Fibroblast of villous mesenchyme (primary cell): ENCODE data around the gene TST. TPM values are rescaled to one million over a fixed set of nuclear protein-coding genes. Genes with fewer than 3 reads are reported as not detected.

Experiments
- DNase-seq: peaks from one replicate; pipeline ENCODE4 v3.0.0-alpha.2; 2010; ENCODE audit warnings: low read depth
- H3K4me3 ChIP-seq: 2 replicates; pipeline ENCODE4 v1.5.1; 2011; ENCODE audit warnings: low read depth, mild to moderate bottlenecking, low read length
- CTCF ChIP-seq: IDR thresholded peaks from 2 replicates; pipeline ENCODE4 v1.5.1; 2012; ENCODE audit warnings: low read depth, mild to moderate bottlenecking, low read length; ENCODE audit not compliant: insufficient read depth
- total RNA-seq: library from RNA; depleted of rRNA; stranded (reverse); fragments of >200 nt; gene quantifications from 2 replicates; pipeline ENCODE4 v1.2.3, GENCODE V29; 2012

TST gene
- 45.4 and 54.4 TPM in 2 replicates for total RNA-seq

- DNase-seq: peak; percentile 76
- peak within 1 kb of the TSS; percentile 86 for H3K4me3 ChIP-seq
- no peak for TF ChIP-seq CTCF
Measured at GRCh38 chr22:37019309-37020191, at the start of gene TST, which contains the start of gene MPST. Gene TST (minus strand): TSS chr22:37019447. CDS start chr22:37018732, 715 bp downstream. Gene MPST (plus strand): TSS chr22:37019742. CDS start chr22:37019837, 95 bp downstream.

- DNase-seq: no peak
- TF ChIP-seq CTCF: no peak
Measured at GRCh38 chr22:37068859-37069258, 49.6 kb upstream of the TST start.

GRCh38 chr22:37067428-37067827 is 48.2 kb upstream of the TST start:
- TF ChIP-seq CTCF: no peak
- no peak overlapping the region for H3K4me3 ChIP-seq
- DNase-seq: no peak

More at GRCh38 chr22:37068859-37069258, 49.6 kb upstream of the TST start:
- H3K4me3 ChIP-seq: no peak overlapping the region

- no peak for DNase-seq
- no peak overlapping the region for H3K4me3 ChIP-seq
- TF ChIP-seq CTCF: no peak
Measured at GRCh38 chr22:37065961-37066360, 46.7 kb upstream of the TST start.

GRCh38 chr22:37065180-37065579 is 45.9 kb upstream of the TST start:
- no peak for TF ChIP-seq CTCF
- DNase-seq: no peak
- H3K4me3 ChIP-seq: no peak overlapping the region

- H3K4me3 ChIP-seq: no peak overlapping the region
- no peak for DNase-seq
- TF ChIP-seq CTCF: no peak
Measured at GRCh38 chr22:37064553-37064952, 45.3 kb upstream of the TST start.
